ENCODE data around the gene PRDM8.

Gene PRDM8

DNA sequence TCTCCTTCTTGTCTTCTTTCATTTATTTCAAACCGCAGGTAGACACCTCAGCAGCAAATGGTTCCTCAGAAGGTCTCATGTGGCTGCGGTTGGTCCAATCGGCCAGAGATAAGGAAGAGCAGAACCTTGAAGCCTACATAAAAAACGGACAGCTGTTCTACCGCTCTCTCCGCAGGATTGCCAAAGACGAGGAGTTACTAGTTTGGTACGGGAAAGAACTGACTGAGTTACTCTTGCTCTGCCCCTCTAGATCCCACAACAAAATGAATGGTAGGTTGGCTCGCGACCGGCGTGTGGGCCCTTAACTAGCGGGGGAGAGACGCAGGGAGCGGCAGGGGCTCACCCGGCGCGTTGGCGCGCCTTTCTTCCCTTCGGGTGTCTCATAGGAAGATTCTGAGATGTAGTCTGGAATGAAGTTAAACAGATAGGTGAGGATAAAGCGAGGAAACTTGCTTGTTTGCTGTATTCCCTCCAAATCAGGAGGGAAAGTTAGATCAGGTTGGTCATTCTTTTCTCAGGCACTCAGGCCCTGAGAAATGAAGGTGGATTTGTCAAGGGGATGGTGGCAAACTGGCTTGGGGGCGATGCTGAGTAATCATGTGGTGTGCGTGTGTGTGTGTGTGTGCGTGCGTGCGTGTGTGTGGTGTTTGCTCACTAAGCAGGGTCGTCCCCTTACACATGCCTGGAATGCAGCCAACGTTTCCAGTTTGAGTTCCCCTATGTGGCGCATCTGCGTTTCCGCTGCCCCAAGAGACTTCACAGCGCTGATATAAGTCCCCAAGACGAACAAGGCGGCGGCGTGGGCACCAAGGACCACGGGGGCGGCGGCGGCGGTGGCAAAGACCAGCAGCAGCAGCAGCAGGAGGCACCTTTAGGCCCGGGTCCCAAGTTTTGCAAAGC is 4.2 kb downstream of the PRDM8 start:
- no peak for DNase-seq (ENCODE audit: low spot score)

DNA sequence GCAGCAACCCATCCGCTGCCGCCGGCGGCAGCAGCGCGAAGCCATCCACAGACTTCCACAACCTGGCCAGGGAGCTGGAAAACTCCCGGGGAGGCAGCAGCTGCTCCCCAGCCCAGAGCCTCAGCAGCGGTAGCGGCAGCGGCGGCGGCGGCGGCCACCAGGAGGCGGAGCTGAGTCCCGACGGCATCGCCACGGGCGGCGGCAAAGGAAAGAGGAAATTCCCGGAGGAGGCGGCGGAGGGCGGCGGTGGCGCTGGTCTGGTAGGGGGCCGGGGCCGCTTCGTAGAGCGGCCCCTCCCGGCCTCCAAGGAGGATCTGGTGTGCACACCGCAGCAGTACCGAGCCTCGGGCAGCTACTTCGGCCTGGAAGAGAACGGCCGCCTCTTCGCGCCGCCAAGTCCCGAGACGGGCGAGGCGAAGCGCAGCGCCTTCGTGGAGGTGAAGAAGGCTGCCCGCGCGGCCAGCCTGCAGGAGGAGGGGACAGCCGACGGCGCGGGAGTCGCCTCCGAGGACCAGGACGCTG is 4.9 kb downstream of the PRDM8 start:
- DNase-seq (ENCODE audit: low spot score), result no peak

DNA sequence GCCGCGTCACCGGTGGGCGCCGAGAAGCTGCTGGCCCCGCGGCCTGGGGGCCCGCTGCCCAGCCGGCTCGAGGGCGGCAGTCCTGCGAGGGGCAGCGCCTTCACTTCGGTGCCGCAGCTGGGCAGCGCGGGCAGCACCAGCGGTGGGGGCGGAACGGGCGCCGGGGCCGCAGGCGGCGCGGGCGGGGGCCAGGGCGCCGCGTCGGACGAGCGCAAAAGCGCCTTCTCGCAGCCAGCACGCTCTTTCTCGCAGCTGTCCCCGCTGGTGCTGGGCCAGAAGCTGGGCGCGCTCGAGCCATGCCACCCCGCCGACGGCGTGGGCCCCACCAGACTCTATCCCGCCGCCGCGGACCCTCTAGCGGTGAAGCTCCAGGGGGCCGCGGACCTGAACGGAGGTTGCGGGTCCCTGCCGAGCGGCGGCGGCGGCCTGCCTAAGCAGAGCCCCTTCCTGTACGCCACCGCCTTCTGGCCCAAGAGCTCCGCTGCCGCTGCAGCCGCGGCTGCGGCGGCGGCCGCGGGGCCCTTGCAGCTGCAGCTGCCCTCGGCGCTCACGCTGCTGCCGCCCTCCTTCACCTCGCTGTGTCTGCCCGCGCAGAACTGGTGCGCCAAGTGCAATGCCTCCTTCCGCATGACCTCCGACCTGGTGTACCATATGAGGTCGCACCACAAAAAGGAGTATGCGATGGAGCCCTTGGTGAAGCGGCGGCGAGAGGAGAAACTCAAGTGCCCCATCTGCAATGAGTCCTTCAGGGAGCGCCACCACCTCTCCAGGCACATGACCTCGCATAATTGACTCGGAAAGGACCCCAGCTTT is 5.6 kb downstream of the PRDM8 start:
- DNase-seq (ENCODE audit: low spot score), result no peak

DNA sequence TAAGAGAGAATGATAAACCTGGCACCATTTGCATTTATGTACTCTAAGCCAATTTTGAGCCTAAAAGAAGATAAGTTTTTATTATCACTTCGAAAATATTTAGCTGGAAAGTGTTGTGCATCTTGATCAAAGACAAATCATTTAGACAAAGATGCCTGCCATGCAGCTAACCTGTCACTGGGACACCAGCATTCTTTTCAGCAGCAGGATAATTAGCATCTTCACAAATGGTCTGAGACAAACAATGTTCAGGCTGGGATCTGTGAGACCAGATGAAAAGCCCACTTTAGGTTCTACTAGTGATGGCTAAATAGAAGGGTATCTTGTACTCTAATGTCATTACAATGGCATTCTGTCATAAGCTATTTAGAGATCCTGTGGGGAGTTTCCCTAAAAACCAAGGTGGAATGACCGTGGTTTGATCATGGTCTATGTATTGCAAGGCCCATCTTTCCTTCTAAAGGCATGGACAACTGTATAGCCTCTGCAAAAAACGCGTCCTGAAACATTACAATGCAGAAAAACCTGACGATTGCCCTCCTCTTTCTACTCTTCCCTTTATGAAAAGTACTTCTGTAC is 7.2 kb downstream of the PRDM8 start:
- DNase-seq (ENCODE audit: low spot score), result no peak

DNA sequence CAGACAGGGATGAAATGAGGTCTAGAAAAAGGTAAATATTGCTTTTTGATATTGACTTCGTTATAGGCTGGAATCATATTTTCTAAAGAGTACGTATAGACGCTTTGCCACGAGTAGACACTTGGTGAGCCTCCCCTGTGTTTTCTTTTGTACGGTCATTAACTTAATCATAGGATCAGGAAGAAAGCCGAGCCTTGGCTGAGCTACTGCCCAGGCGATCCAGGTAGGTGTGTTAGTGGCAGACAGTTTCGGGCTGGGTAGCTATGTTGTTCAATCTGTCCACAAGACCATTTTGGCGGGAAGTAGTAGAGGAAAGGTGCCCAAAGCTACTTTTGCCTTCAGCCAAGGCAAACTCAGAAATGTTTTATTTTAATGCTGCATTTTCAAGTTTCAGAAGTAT is 8.8 kb downstream of the PRDM8 start:
- no peak for DNase-seq (ENCODE audit: low spot score)

DNA sequence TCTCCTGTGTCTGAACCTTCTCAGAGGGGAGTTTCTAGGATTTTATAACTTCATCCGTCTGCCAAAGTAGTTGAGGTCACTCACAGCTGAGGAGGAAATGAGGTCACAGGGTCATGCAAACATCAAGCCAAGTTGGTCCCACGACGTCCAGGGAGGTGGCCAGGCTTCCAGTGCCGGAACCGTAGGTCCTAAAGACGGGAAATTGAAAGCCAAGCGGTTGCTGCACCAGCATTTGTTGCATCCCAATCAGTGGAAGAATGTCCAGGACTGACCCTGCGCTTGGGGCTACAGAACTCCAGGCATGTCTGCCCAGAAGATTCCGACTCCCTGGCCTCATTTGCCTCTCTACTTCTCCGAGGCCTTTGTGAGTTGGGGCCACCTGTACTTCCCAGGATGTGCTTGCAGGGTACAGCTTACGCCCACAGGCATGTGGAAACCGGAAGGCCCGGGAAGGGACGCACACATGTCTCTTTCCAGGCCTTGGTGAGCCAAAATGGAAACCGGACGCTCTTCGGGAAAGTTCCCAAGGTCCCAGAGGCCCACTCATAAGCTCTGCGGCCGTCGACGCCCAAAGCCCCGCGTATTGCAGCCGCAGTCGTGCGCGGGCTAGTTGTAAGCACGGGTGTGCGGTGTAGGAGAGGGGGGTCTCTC is 9.3 kb downstream of the PRDM8 start:
- no peak for DNase-seq (ENCODE audit: low spot score)

DNA sequence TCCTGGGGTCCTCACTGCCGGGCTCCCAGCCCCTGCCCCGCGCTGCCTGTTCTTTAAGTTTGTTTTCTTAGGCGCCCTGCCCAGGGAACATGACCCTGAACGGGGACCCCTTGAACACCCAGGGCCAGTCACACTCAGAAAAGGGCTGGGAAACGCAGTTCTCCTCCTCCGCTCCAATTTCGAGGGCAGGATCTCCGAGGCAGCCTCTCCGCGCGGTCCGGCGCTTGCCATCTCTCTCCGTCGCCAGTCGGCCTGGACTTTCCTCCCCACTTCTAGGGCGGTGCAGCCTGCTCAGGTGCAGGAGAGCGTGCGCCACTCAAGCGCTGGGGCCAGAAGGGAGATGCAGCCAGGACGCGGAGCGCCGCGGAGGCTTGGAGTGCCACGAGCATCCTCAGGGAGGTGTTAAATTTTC is 9.9 kb downstream of the PRDM8 start:
- no peak for DNase-seq (ENCODE audit: low spot score)

DNA sequence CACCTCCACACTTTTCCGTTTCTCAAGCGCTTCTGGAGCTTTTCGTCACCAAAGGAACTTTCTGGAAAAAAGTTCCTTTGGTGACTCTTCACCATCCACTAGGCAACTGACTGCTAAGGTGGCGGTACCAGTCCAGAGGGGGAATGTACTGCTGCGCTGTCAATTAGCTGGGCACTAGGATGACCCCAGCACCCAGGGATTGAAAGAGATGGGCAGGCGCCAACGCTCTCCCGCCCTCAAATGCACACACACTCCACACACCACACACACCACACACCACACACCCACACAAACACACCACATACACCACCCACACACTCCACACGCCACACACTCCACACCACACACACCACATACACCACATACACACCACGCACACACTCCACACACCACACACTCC is 10.4 kb downstream of the PRDM8 start:
- no peak for DNase-seq (ENCODE audit: low spot score)

DNA sequence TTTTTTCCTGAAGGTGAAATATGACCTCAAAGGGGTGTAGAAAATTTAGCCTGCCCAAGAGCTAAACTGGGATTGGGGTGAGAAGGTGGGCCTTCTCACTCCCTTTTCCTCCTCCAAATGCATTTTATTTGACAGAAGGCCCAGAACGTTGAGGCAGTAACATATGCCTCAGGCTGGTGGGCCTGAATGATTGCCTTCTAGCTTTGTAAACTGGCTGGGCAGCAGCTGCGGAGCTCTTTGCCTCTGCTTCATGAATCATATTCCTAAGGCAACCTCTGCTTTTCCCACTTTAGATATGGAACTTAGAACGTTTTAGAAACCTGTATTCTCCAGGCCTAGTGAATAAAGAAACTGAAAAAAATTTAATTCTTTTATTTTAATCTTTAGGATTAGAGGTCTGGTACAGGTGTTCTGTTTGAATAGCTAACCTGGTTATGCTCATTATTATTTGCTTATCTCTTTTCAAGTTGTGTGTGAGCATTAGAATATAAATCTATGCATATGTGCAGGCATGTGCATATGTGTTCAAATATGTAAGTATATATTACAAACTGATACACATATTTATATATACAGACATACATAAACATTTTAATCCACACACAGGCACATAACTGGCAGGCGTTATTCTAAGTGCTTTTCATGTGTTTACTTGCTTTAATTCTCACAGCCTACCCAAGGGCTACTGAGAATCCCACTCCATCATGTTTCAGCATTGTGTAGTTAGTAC is 11.5 kb downstream of the PRDM8 start:
- DNase-seq (ENCODE audit: low spot score), result no peak

DNA sequence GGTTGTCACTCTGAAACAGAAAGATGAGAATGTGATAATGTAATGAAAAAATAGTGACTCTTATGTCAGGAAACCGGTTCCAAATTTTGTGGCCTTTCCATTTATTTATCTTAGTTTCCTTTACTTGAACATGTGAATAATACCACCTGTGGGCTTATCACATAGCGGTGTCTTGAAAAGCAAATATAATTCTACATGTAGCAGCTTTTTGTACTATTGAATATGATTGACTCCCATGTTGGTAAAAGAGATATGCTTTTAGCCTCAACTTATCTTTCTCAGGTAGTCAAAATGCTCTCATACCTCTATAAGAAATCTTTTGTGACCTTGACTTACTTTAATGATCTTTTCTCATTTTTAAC is 12.0 kb downstream of the PRDM8 start:
- DNase-seq (ENCODE audit: low spot score), result no peak

DNA sequence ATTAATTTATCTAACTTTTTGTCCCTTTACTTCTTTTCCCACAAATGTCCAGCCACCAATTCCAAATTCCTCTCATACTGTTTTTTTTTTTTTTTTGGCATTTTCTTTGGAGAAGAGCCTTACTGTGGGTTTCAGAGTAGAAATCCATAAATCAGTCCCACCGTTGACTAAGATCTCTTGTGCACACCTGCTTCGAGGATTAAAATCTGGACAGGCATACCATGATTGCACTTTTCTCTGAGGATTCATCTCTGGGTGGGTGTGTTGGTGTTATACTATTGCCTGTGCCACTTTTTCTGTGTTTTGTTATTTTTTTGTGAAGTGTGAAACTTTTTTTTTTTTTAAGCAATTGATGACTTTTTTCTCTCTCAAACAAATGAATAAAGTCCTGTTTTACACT is 13.2 kb downstream of the PRDM8 start:
- DNase-seq (ENCODE audit: low spot score), result no peak

DNA sequence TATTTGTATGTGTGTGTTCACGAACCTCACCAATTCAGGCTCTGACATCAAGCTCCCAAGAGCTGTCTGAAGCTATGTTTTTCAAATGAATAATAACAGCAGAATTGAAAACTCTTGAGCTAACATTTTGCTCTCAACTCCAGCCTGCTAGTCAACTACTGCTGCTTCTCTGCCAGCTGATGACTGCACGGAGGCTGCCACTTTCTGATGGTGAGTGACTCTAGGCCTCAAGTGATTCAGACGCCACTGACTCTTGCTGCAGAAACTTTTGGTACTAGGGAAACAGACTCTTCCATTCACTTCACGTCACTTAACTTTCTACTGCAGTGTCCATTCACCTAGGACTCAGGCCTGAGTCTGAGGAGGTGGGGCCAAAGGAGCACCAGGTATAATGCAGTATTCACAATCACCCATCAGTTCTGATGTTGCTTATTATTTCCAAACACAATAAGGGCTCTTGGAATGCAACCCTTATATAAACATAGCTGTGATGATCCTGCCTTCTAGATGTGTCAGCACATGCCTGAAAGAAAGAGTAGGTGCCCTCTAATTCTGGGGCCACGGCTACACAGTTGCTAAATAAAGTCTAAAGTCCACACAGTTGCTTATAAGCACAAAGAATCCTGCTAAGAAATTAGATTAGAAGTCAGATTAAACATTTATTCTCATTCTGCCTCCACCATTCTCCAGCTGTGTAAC is 16.0 kb downstream of the PRDM8 start:
- DNase-seq (ENCODE audit: low spot score), result no peak

DNA sequence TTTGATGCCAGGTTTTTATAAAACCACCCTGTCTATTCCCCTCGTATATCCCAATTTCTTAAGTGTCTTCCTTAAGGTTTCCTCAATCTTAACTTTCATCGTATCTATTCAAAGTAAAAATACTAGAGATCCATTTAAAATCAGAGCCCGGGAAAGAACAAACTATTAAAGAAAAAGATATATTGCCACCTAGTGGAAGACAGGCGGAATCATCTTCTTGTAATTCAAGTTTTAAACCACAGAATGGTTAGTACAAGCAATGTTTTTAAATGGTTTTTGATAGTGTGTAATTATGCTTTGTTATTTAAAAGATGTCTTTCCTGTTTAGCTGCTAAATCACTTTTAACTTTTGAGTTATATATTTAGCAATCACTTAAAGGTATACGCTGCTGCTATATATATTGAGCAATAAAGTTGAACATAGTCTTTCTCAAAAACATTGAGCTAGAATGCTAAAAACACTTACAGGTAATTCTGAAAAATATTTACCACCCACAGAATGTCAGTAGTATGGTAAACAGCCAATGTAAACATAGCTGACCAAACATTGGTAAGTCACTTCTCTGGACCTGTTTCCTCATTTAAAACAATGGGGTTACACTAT is 18.2 kb downstream of the PRDM8 start:
- DNase-seq (ENCODE audit: low spot score), result peak; percentile 53

DNA sequence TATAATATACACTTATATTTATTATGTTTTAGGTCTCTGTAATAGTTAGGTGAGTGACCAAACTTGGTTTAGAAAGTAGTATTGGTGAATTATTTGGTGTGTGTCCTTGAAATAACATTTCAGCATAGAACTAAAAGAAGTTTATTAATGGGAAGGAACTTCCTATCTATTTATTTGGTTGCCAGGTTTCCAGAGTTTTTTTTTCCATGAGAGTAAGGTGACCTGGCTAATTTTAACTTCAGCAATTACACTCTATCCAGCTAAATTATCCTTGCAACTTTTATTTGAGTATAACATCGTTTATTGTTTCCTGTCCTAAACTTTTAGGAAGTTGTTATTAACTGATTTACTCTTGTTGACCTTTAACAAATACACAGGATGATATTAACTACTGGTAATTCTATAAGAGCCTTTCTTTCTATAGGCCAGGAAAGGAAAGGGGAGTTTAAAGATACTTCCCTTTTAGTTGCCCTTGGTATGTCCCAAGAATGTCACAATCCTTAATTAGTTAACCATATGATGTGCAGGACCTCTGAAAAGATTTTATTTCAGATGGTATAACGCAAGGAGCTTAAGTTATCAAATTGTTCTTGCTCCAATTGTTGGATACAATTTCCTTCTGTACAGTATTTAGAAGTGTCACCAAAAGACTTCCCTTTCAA is 18.9 kb downstream of the PRDM8 start:
- no peak for DNase-seq (ENCODE audit: low spot score)

DNA sequence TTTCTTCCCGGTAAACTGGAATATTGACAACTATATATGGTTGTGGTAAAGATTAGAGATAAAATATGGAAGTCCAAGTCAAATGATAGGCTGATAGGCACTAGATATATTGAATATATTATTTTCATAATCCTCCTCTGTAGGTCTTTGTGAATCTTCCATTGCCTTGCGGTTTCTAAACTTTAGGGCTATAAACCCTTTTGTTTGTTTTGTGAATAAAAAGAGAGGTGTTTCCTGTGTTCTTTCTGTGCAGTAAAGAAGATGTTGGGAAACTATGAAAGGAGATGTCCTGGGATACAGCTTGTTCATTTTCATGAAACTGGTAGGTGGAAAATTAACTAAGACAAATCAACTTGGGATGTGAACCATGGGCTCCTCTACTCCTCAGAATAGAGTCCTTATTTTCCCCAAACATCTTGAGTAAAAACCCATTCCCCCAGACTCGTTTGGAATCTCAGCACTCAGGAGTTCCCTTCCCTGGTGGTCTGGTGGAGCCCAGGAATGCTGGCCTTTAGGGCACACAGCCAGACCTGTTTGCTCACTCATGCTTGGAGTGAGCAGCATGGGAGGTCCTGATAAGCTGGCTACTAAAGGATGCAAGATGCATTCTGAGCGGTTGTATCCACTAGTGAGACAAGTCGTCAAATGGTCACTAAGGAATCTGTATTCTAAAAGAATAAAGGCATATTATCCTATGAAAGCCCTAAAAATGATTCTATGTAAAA is 22.2 kb downstream of the PRDM8 start:
- no peak for DNase-seq (ENCODE audit: low spot score)

DNA sequence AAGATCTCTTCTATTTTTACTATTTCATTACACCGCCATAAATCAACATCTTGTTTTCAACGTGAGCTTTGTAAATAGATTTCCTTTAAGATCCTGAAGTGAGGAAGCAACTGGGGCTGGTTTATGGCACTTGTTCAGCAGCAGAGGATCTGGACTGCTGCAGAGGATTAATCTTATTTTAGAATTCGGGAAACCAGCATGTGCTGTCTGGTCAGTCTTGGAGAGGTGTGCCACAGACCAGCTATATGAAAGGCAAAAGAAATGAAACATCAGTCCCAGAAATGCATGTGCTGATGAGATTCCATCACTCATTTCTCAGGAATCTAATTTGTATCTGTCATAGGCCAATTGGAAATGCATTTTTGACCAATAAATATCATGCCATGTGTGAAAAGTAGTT is 23.4 kb downstream of the PRDM8 start:
- no peak for DNase-seq (ENCODE audit: low spot score)

DNA sequence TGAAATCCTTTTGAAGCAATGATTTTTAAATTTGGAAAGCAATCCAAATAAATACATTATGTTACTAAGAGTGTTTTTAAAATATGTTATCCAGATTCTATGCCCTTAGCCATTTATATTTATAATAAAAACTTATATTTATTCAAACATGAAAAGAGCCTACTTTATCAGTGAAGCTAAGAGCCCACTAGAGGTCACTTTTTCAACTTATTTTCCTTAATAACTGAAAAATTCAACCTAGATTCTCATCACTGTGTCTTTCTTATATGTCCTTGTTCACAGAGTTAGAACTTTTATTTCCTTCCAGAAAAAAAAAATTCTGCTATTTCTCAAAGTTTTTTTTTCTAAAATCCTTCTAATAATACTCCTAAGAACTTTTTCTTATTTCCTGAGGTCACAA is 23.9 kb downstream of the PRDM8 start:
- peak; percentile 62 for DNase-seq (ENCODE audit: low spot score)

DNA sequence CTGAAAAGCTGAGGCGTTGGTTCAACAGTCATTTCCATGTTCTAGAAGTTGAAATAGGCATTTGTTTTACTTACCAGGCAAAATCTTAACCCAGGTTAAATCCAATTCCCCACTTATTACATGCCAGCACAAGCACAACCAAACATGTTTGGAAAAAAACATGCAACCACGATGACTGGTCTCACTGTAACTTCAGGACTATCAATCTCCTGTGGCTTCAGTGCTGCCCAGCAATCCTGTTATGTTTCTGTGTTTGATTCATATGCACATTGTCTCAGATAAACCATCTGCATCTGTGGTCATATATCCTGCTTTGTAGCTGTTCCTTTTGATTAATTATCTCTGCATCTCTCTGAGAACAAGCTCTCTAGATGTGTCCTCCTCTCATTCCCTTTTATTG is 28.3 kb downstream of the PRDM8 start:
- no peak for DNase-seq (ENCODE audit: low spot score)

DNA sequence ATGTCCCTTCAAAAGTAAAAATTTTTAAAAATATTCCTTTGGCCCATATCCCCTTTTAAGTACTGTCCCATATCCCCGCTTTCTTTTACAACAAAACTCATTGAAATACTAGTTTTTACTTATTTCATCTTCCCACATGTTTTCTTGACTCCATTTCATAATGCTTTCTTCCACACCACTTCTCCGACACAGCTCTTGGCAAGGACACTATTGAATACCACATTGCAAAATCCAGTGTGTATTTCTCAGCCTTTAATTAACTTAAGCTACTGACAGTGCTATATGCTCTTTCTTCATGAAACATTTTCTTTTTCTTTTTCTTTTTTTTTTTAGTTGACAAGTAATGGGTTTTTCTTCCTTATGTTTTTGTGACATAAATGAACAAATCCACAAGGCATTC is 28.8 kb downstream of the PRDM8 start:
- no peak for DNase-seq (ENCODE audit: low spot score)
